CD14-positive monocyte (primary cell): ENCODE measurements around the gene MADCAM1. TPM values are rescaled to one million over a fixed set of nuclear protein-coding genes. Genes with fewer than 3 reads are reported as not detected.
A peak's percentile ranks its signal among the peaks of the same experiment; 100 is the strongest.

Experiments used
- DNase-seq, 3 donors: peaks; one replicate each; pipeline ENCODE4 v3.0.0-alpha.2; 2011 to 2022
- H2AFZ ChIP-seq: 2 replicates; pipeline ENCODE4 v1.6.0; 2012; ENCODE audit warnings: mild to moderate bottlenecking, low read depth, low read length, inconsistent platforms; ENCODE audit not compliant: insufficient read depth, poor library complexity, severe bottlenecking
- H3K27ac ChIP-seq, 2 donors: 1 replicate in 1 of 2; 2 replicates in 1 of 2; pipeline ENCODE4 v1.5.1; 2012 to 2013; ENCODE audit warnings: low read length in 2 of 2, control low read depth in 1 of 2, inconsistent platforms in 1 of 2, low read depth in 1 of 2, mild to moderate bottlenecking in 1 of 2
- H3K27me3 ChIP-seq, 2 donors: one replicate each; pipeline versions ENCODE4 v1.6.0 to v1.6.1; 2011 to 2013; ENCODE audit warnings: low read length in 2 of 2; ENCODE audit not compliant: control insufficient read depth in 2 of 2, insufficient read depth in 2 of 2
- H3K36me3 ChIP-seq, 2 donors: replicated peaks in 1 of 2; 1 replicate in 1 of 2; 2 replicates in 1 of 2; pipeline versions ENCODE4 v1.5.1 to v1.6.1; 2012 to 2013; ENCODE audit warnings: low read length in 2 of 2, control low read depth in 1 of 2, inconsistent platforms in 1 of 2, mild to moderate bottlenecking in 1 of 2; ENCODE audit not compliant: insufficient read depth in 2 of 2, control insufficient read depth in 1 of 2
- H3K4me1 ChIP-seq, 2 donors: 1 replicate in 1 of 2; 2 replicates in 1 of 2; pipeline versions ENCODE4 v1.5.1 to v1.6.1; 2012 to 2013; ENCODE audit warnings: low read length in 2 of 2, control low read depth in 1 of 2, inconsistent platforms in 1 of 2, mild to moderate bottlenecking in 1 of 2, moderate library complexity in 1 of 2; ENCODE audit not compliant: insufficient read depth in 2 of 2, control insufficient read depth in 1 of 2
- H3K4me2 ChIP-seq: replicated peaks from 2 replicates; pipeline ENCODE3; 2012; ENCODE audit warnings: low read length, moderate library complexity, mild to moderate bottlenecking; ENCODE audit not compliant: poor library complexity, severe bottlenecking; ENCODE audit errors: extremely low read depth
- H3K4me3 ChIP-seq, 3 experiments: fragments of 200-600 bp in 1 of 3; sonication (generic) in 1 of 3; replicated peaks in 1 of 3; 1 replicate in 2 of 3; 2 replicates in 1 of 3; pipeline ENCODE4 v1.5.1; 2011 to 2013; ENCODE audit warnings: low read length in 3 of 3, mild to moderate bottlenecking in 3 of 3, control low read depth in 2 of 3, low read depth in 2 of 3, inconsistent platforms in 1 of 3, moderate library complexity in 1 of 3
- H3K79me2 ChIP-seq: 2 replicates; pipeline ENCODE4 v1.6.0; 2012; ENCODE audit warnings: mild to moderate bottlenecking, control low read depth, inconsistent platforms, low read length, moderate library complexity; ENCODE audit not compliant: insufficient read depth
- H3K9ac ChIP-seq: 2 replicates; pipeline ENCODE4 v1.6.0; 2017; ENCODE audit warnings: low read length, mild to moderate bottlenecking; ENCODE audit not compliant: insufficient read depth, poor library complexity, severe bottlenecking
- H3K9me3 ChIP-seq, 2 donors: replicated peaks in 1 of 2; 1 replicate in 1 of 2; 2 replicates in 1 of 2; pipeline versions ENCODE4 v1.5.1 to v1.6.1; 2012 to 2013; ENCODE audit warnings: low read length in 2 of 2, control low read depth in 1 of 2; ENCODE audit not compliant: control insufficient read depth in 1 of 2, insufficient read depth in 1 of 2
- H4K20me1 ChIP-seq: 2 replicates; pipeline ENCODE4 v1.6.0; 2012; ENCODE audit warnings: mild to moderate bottlenecking, low read length, control low read depth, moderate library complexity; ENCODE audit not compliant: insufficient read depth
- H3K27ac Mint-ChIP-seq, 7 donors: one replicate each; pipeline ENCODE4 v1.8.0; 2020; ENCODE audit warnings: mild to moderate bottlenecking in 7 of 7, mixed read lengths in 7 of 7, moderate library complexity in 6 of 7, inconsistent platforms in 2 of 7
- H3K27me3 Mint-ChIP-seq, 3 donors: one replicate each; pipeline ENCODE4 v1.8.0; 2021 to 2022; ENCODE audit warnings: low read depth in 3 of 3, mild to moderate bottlenecking in 3 of 3, mixed read lengths in 3 of 3, moderate library complexity in 3 of 3, inconsistent platforms in 1 of 3
- H3K36me3 Mint-ChIP-seq, 2 donors: one replicate each; pipeline ENCODE4 v1.8.0; 2020; ENCODE audit warnings: mixed read lengths in 2 of 2, inconsistent platforms in 1 of 2, mild to moderate bottlenecking in 1 of 2
- H3K4me1 Mint-ChIP-seq: one replicate; pipeline ENCODE4 v1.8.0; 2020; ENCODE audit warnings: mild to moderate bottlenecking, mixed read lengths
- H3K4me3 Mint-ChIP-seq, 2 donors: one replicate each; pipeline ENCODE4 v1.8.0; 2020; ENCODE audit warnings: mild to moderate bottlenecking in 2 of 2, mixed read lengths in 2 of 2, moderate library complexity in 1 of 2
- H3K9me3 Mint-ChIP-seq, 7 donors: one replicate each; pipeline ENCODE4 v1.8.0; 2020 to 2022; ENCODE audit warnings: mixed read lengths in 7 of 7, mild to moderate bottlenecking in 6 of 7, moderate library complexity in 6 of 7, inconsistent platforms in 2 of 7
- WGBS: methylation state at CpG from one replicate; pipeline ENCODE4 v1.1.5; 2013; ENCODE audit warnings: missing lambda C conversion rate; ENCODE audit not compliant: insufficient coverage; 5-methylcytosine and 5-hydroxymethylcytosine counted together
- intact Hi-C, 2 donors: fragments of 100-400 bp; cut with micrococcal nuclease; formaldehyde crosslinking; loops; one replicate each; pipeline versions ENCODE4 v1.15.0 to v1.15.1; 2023
- polyA plus RNA-seq, 3 donors: library from polyadenylated mRNA; depleted of rRNA in 1 of 3; unstranded in 2 of 3; stranded (reverse) in 1 of 3; fragments of 300-500 nt in 2 of 3; fragments of >200 nt in 1 of 3; fragmentation: Illumina TruSeq in 2 of 3; gene quantifications; 1 replicate in 2 of 3; 2 replicates in 1 of 3; pipeline ENCODE4 v1.2.3, GENCODE V29; 2012 to 2021
- TF ChIP-seq, protein P1 (sequence below): fragments of 200-600 bp; IDR thresholded peaks from one replicate; pipeline ENCODE4 v1.8.0; 2022; ENCODE audit warnings: antibody characterized with exemption, mild to moderate bottlenecking

Gene MADCAM1
- polyA plus RNA-seq, 3 donors: 0.17 TPM; not detected in 2

DNA sequence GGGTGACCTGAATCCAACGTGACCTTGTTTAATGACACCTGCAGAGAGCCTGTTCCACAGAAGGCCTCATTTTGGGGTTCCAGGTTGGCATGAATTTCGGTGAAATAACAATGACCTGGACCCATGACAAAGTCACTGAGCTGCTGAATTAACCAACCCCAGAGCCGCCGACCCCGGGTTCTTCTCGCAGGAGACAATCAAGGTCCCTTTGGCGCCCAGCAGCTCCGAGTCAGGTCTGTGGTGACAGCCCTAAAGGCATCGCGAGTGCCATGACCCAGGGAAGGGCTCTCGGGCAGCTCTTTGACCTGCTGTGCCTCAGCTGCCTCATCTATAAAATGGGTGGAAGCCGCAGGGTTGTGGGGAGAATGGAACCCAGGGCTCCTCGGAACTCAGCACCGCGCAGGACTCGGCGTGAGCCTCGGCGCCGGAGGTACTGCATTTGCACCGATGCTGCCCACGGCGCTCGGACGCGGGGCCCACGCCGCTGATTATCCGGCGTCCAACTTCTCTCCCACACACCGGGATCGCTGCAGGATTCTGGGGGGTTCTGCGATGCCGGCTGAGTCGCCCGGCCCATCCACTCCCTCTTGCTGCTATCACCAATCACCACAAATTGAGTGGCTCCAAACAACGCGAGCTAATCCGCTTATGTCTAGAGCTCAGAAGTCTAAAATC lies 41.1 kb upstream of the MADCAM1 start:
- no peak overlapping the region for H2AFZ ChIP-seq
- H3K36me3 ChIP-seq: no peaks in the 10 kb centered on the region
- no peak overlapping the region for H3K27ac Mint-ChIP-seq
- intact Hi-C loops: no loop called here
- H4K20me1 ChIP-seq: no peaks in the 10 kb centered on the region
- peaks cover 12 to 45% (median 28%) of the 10 kb centered on the region in 7 donors for H3K9me3 Mint-ChIP-seq
- no peaks in the 10 kb centered on the region for H3K79me2 ChIP-seq
- WGBS: 98% methylated on average over 25 of the region's 39 CpGs
- peaks cover 3 to 13% of the 10 kb centered on the region in 2 donors for H3K27me3 ChIP-seq
- peaks cover 2% of the 10 kb centered on the region for H3K4me1 Mint-ChIP-seq
- peaks cover 18 to 27% of the 10 kb centered on the region in 2 donors for H3K9me3 ChIP-seq
- no peaks in the 10 kb centered on the region for H3K4me1 ChIP-seq
- no peak overlapping the region for H3K4me3 Mint-ChIP-seq
- H3K27me3 Mint-ChIP-seq: peaks cover 13 to 34% (median 15%) of the 10 kb centered on the region in 3 donors
- H3K9ac ChIP-seq: no peak overlapping the region
- H3K4me3 ChIP-seq: no peak overlapping the region
- H3K27ac ChIP-seq: no peak overlapping the region
- no peaks in the 10 kb centered on the region for H3K36me3 Mint-ChIP-seq
- TF ChIP-seq, protein P1, sequence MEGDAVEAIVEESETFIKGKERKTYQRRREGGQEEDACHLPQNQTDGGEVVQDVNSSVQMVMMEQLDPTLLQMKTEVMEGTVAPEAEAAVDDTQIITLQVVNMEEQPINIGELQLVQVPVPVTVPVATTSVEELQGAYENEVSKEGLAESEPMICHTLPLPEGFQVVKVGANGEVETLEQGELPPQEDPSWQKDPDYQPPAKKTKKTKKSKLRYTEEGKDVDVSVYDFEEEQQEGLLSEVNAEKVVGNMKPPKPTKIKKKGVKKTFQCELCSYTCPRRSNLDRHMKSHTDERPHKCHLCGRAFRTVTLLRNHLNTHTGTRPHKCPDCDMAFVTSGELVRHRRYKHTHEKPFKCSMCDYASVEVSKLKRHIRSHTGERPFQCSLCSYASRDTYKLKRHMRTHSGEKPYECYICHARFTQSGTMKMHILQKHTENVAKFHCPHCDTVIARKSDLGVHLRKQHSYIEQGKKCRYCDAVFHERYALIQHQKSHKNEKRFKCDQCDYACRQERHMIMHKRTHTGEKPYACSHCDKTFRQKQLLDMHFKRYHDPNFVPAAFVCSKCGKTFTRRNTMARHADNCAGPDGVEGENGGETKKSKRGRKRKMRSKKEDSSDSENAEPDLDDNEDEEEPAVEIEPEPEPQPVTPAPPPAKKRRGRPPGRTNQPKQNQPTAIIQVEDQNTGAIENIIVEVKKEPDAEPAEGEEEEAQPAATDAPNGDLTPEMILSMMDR: no peak
- H3K4me2 ChIP-seq: no peak overlapping the region
- DNase-seq: no peak

DNA sequence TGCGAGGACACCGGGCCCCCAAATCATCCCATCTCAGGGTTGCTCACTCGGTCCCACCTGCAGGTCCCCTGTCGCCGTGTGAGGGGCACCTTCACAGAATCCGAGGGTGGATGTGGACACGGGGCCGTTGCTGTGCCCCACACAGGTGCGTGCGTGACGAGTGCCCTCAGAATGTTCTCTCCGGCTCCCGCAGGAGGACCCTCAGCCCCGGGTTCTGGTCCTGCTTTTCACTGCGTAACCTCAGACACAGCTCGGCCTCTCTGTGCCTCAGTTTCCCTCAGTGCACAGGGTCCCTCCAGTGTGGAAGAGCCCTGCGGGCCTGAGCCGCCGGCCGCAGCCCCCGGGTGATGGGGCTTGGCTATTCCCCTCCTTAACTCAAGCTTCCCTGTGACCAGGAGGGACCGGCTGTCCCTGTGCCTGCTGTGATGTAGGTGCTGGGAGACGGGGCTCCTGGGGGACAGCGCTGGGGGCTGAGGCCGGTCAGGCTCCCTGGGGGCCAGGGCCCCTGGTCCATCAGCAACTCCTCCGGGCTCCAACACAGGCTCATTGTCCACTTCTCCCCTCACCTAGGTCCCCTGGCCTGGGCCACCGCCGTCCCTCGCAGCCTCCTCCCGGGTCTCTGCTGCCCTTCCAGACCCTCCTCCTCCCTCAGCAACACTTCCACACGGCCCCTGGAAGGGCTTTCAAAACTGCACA lies 40.3 kb upstream of the MADCAM1 start:
- peaks cover 13 to 34% (median 15%) of the 10 kb centered on the region in 3 donors for H3K27me3 Mint-ChIP-seq
- TF ChIP-seq, protein P1: no peak
- H3K4me1 Mint-ChIP-seq: peaks cover 2% of the 10 kb centered on the region

More for the DNA sequence above, 40.3 kb upstream of the MADCAM1 start:
- Mint-ChIP-seq H3K27ac (peak overlapping the region in 1 of 7 donors; percentile 19), H3K9me3 (peaks cover 7 to 38% (median 20%) of the 10 kb centered on the region in 7 donors), H3K4me3 (no peak overlapping the region), H3K36me3 (no peaks in the 10 kb centered on the region)
- intact Hi-C loops: no loop called here
- H3K36me3 ChIP-seq: no peaks in the 10 kb centered on the region
- H3K27ac ChIP-seq: no peak overlapping the region
- peaks cover 11 to 18% of the 10 kb centered on the region in 2 donors for H3K9me3 ChIP-seq
- H3K27me3 ChIP-seq: peaks cover 3 to 13% of the 10 kb centered on the region in 2 donors
- no peak overlapping the region for H3K4me2 ChIP-seq
- no peaks in the 10 kb centered on the region for H3K79me2 ChIP-seq
- H3K4me3 ChIP-seq: no peak overlapping the region
- no peak overlapping the region for H3K9ac ChIP-seq
- H2AFZ ChIP-seq: no peak overlapping the region
- no peaks in the 10 kb centered on the region for H4K20me1 ChIP-seq
- H3K4me1 ChIP-seq: no peaks in the 10 kb centered on the region
- DNase-seq: no peak
- 91% methylated on average over 24 of the region's 31 CpGs for WGBS
